HG02759 (cell line): Measurements from ENCODE around the gene KCNH3.
A peak's percentile ranks its signal among the peaks of the same experiment; 100 is the strongest.
"Not testable (repeated sequence)": the region's sequence is repeated elsewhere in the genome, so short reads cannot be mapped to it uniquely, and the experiment has no call there.

Source experiments
- ATAC-seq: cut with Tn5 transposase; IDR thresholded peaks from one replicate; pipeline ENCODE4 v1.9.1; 2021; ENCODE audit warnings: mild to moderate bottlenecking, moderate library complexity; ENCODE audit not compliant: unreplicated experiment

KCNH3 gene, protein sequence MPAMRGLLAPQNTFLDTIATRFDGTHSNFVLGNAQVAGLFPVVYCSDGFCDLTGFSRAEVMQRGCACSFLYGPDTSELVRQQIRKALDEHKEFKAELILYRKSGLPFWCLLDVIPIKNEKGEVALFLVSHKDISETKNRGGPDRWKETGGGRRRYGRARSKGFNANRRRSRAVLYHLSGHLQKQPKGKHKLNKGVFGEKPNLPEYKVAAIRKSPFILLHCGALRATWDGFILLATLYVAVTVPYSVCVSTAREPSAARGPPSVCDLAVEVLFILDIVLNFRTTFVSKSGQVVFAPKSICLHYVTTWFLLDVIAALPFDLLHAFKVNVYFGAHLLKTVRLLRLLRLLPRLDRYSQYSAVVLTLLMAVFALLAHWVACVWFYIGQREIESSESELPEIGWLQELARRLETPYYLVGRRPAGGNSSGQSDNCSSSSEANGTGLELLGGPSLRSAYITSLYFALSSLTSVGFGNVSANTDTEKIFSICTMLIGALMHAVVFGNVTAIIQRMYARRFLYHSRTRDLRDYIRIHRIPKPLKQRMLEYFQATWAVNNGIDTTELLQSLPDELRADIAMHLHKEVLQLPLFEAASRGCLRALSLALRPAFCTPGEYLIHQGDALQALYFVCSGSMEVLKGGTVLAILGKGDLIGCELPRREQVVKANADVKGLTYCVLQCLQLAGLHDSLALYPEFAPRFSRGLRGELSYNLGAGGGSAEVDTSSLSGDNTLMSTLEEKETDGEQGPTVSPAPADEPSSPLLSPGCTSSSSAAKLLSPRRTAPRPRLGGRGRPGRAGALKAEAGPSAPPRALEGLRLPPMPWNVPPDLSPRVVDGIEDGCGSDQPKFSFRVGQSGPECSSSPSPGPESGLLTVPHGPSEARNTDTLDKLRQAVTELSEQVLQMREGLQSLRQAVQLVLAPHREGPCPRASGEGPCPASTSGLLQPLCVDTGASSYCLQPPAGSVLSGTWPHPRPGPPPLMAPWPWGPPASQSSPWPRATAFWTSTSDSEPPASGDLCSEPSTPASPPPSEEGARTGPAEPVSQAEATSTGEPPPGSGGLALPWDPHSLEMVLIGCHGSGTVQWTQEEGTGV

DNA sequence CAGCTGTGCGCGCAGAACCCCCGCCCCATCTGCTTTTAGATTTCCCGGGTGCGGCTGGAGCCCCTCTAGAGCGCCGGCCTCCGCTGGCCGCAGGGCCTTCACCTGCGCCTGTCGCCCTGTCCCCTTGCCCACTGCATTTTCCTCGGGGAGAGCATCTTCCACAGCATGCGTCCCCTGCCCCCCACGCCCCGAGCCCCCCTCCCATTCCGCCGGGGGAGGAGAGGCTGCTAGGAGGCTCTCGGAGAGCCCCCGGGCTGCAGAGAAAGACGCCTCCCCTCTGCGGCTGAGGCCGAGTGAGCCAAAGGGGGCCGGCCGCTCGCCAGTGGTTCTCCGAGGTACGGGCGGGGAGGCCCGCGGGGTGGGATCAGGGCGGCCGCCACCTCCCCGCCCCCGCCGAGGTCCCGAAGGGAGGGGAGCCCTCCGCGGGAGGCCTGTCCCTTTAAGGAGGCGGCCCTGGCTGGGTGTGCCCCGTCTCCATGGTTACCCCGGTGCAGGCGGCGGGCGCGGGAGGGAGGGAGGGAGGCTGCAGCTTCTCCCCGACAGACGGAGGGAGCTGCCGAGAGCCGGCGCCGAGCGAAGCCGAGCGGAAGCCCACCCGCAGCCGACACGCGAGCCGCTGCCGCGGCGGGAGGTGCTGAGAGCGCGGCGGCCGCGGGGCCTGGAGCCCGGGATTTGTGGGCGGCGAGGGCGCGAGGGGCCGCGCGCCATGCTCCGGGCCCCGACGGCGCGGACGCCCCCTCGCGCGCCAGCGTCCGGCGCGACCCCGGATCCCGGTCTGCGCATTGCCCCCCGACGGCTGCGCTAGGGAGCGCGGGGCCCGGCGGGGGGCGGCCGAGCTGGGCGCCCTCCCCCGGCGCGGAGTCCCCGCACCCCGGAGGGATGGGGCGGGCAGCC is at the start of gene KCNH3:
KCNH3 (plus strand) TSS at position 521 of the 894 bp plus-strand sequence. CDS start 387 bp downstream, outside the sequence.
- ATAC-seq: peak; percentile 73

DNA sequence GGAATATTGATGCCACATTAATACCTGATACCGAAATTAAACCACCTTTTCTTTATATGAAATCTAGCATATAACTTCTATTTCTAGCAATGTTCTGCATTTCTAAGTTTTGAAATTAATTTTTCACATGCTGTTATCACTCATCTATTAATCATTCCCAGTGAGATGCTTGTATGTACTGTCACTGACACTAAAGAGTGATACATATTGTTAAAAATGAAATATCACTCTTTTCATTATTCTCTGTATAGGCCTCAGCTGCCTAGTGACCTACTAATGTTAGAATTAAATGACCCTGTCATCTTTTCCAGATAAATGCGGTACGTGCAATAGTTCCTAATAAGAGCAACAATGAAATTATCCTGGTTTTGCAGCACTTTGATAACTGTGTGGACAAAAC is 49.7 kb upstream of the KCNH3 start:
- no peak for ATAC-seq

GRCh38 chr12:49489720-49490119 is 49.1 kb upstream of the KCNH3 start:
- ATAC-seq: no peak

DNA sequence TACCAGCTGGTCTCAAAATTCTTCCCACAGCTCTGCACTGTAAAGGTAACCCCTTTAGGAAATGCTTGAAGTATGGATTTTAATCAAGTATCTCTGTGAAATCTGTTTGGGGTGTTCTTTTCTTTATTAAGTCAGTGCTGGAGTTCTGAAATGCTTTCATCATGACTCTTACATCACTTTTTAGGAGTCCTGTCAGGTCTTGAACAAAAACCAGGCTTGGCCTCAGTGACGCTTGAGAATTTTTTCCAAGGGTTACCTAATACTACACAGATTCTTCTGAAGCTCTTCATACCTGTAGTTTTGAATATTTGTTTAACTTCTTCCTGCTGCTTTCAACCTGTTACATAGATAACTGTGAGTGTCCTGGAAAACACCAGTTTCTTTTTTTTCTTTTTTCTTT is 47.0 kb upstream of the KCNH3 start:
- ATAC-seq: no peak

DNA sequence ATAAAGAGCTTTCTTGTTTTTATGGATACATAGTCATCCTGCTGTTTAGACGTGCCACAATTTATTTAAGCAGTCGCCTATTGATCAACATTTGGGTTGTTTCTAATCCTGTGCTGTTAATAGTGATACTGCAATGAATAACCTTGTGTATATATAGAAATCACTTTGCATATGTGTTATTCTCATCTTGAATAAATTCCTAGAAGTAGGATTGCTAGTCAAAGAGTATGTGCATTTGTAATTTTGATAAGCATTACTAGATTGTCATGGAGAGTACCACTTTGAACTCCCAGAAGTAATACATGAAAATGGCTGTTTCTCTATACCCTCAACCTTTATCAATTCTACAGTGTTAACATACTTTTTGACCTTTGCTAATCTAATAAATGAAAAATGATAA is 44.9 kb upstream of the KCNH3 start:
- no peak for ATAC-seq

GRCh38 chr12:49496417-49497360 is 42.1 kb upstream of the KCNH3 start:
- ATAC-seq: no peak

- no peak for ATAC-seq
These were observed 36.9 kb upstream of the KCNH3 start for GRCh38 chr12:49501895-49502294.

DNA sequence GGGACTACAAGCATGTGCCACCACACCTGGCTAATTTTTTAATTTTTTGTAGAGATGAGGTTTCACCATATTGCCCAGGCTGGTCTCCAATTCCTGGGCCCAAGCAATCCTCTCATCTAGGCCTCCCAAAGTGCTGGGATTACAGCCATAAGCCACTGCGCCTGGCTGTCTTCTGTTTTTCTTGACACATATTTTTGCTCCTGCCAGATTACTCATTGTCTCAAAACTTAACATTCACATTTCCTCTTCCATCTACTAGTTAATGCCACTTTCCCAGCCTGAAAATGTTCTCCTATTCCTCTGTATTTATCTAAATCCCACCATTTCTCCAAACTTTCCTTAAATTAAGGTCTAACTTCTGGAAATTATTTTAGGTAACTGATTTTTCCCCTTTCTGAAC is 36.2 kb upstream of the KCNH3 start:
- ATAC-seq: no peak

DNA sequence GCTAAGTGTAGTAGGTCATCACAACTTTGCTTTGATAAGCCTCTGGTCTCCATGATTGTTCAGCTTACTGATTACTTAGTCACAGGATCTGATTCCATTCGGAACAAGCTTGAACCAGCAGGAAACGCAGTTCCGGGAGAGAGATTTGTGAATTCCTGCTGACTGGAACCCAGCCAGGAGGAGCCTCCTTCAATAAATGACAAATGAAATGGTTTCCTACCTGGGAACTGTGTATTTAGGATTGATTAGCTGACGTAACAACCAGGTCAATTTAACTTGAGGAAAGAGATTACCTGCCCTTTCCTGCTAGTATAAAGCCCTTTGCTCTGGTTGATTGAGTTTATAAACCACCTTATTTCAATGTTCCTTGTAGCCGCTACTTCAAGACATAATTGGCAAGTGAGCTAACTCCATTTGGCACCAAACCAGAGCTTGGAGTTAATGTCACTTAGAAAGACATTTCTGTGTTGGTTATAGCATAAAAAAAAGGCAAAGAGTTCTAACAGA is 35.1 kb upstream of the KCNH3 start:
- no peak for ATAC-seq

DNA sequence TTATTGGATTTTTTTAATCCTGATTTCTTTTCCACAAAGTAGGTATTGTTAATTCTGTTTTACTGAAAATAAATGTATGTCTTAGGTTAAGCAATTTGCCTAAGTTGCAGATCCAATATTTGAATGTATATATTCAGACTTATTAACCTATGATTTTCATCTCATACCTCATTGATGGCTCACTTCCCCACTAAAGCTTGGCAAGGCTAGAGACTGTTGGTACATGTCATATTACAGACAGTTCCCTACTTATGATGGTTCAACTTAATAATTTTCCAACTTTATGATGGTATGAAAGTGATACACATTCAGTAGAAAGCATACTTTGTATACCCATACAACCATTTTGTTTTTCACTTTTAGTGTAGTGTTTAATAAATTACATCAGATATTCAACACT is 33.2 kb upstream of the KCNH3 start:
- ATAC-seq: no peak

- no peak for ATAC-seq
These were observed 31.7 kb upstream of the KCNH3 start for GRCh38 chr12:49507139-49507538.

- not testable (repeated sequence) for ATAC-seq
These were observed 29.1 kb upstream of the KCNH3 start for GRCh38 chr12:49509681-49510080.

- ATAC-seq: no peak
These were observed 27.4 kb upstream of the KCNH3 start for GRCh38 chr12:49511410-49511809.

- ATAC-seq: no peak
These were observed 26.3 kb upstream of the KCNH3 start for GRCh38 chr12:49512546-49512945.

DNA sequence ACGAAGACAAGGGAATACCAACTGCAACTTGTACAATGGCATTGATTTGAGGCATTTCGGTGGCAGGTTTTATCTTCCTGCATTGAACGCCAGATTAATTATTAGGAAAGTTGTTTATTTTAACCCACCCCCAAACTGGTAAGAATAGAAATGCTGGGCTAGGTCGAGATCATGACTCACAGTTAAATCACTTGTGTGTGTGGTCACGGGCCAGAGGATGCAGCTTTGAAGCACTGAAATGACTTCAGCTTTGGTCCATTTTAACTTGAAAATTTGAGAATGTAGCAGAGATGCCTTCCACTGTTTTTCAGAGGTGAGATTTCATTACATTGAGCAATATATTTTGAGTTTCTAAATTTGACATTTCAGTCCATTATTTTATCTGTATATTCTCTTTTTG is 23.6 kb upstream of the KCNH3 start:
- ATAC-seq: no peak

DNA sequence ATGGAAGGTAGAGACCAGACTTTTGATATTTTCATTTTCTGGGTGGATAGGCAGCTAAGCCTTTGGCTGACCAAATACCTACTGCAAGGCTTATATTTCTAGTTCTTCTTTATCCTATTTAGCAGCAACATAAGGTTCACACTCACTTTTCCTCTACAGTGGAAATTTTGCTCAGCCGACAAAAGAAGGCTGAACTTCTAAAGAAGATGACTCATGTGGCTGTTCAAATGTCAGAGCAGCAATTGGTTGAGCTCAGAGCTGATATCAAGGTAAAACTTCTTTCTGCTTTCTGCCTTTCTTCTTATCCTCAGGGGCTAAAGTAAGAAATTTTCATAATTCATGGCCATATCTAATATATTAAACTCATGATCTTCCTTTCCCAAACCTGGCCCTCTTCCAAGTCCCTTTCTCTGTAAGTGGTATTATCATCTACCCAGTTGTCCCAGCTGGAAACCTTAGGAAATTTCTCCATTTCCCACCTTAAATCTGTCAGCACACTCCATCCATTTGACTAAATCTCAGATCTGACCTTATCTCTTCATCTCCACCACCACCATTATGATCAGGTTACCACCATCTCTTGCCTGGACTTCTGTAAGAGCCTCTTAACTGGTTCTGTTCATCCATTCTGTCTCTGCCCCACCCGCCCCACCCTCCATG is 19.8 kb upstream of the KCNH3 start:
- ATAC-seq: no peak

DNA sequence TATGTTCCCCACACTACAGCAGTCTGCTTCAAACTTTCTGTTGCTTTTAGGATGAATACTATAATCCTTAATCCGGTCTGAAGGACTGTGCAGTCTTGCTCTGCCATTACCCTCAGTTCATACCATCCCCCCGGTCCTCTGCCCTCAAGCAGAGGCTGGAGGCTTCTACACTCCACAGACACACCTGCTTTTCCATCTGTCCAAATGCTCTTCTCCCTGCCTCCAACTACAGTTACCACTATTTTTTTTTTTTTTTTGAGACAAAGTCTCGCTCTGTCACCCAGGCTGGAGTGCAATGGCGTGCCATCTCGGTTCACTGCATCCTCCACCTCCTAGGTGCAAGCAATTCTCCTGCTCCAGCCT is 19.3 kb upstream of the KCNH3 start:
- ATAC-seq: no peak

- no peak for ATAC-seq
These were observed 17.4 kb upstream of the KCNH3 start for GRCh38 chr12:49521389-49521788.
